Measurements from ENCODE around the gene TOX3. TPM values are rescaled to one million over a fixed set of nuclear protein-coding genes. Genes with fewer than 3 reads are reported as not detected.

Gene TOX3
- total and polyA plus RNA-seq, 2 donors (not counting 3 experiments of a cell fraction or from before 2014, with no cell fraction given) = not detected

- FAIRE-seq = no peak
These were observed 79.9 kb downstream of the TOX3 start for GRCh38 chr16:52466994-52467393.

More at GRCh38 chr16:52466994-52467393, 79.9 kb downstream of the TOX3 start:
- CTCF ChIA-PET = no interaction called here
- H3K27ac ChIP-seq (ENCODE audit: insufficient read depth, low read depth, low read length) = no peak overlapping the region
- dilution Hi-C loops (cut with MboI; ENCODE audit: extremely low pct_ligation_motif_present, low sequenced_read_pairs) = no loop called here
- BruUV-seq (replicated peaks) = no TSS peak
- H3K9me1 ChIP-seq (replicated peaks; ENCODE audit: control insufficient read depth, extremely low read depth, insufficient read depth, low read length) = no peaks in the 10 kb centered on the region
- no peaks in the 10 kb centered on the region for H4K20me1 ChIP-seq (replicated peaks; ENCODE audit: control insufficient read depth, extremely low read depth, insufficient read depth, low read length)
- H3K36me3 ChIP-seq (ENCODE audit: control insufficient read depth in 2 of 2, extremely low read depth in 1 of 2, insufficient read depth in 2 of 2, low read length in 2 of 2) = no peaks in the 10 kb centered on the region
- no peaks in the 10 kb centered on the region for H3K27me3 ChIP-seq (ENCODE audit: control insufficient read depth in 2 of 2, insufficient read depth in 2 of 2, low read length in 2 of 2)
- no peak overlapping the region for H2AFZ ChIP-seq (ENCODE audit: low read depth, low read length)
- no peak overlapping the region for H3K9ac ChIP-seq (replicated peaks; ENCODE audit: extremely low read depth, insufficient read depth, low read length)
- POLR2A ChIA-PET = no interaction called here
- TF ChIP-seq MAX (IDR thresholded peaks at IDR 0.05; ENCODE audit: insufficient read depth, insufficient read length) (no peak), JUN (IDR thresholded peaks at IDR 0.05; ENCODE audit: borderline replicate concordance, insufficient read depth, insufficient read length, low read depth) (no peak), POLR2AphosphoS5 (IDR thresholded peaks at IDR 0.05; ENCODE audit: insufficient read depth, low read depth, low read length) (no peak), CTCF (IDR thresholded peaks at IDR 0.05; ENCODE audit: extremely low read depth in 1 of 2, insufficient read depth in 1 of 2, low read depth in 1 of 2, low read length in 2 of 2) (no peak), MYC (IDR thresholded peaks at IDR 0.05; ENCODE audit: low read depth, low read length) (no peak), POLR2A (IDR thresholded peaks at IDR 0.05; ENCODE audit: low read depth, low read length) (no peak), EZH2 (IDR thresholded peaks at IDR 0.05; ENCODE audit: borderline replicate concordance, low read depth, low read length, severe bottlenecking) (no peak), FOS (IDR thresholded peaks at IDR 0.05; ENCODE audit: borderline replicate concordance, insufficient read depth, low read length) (no peak), GATA2 (IDR thresholded peaks at IDR 0.05; ENCODE audit: insufficient read depth, insufficient read length, low read depth, low read length) (no peak)
- H3K9me3 ChIP-seq (replicated peaks; ENCODE audit: control insufficient read depth, insufficient read depth, low read length) = no peaks in the 10 kb centered on the region
- H3K79me2 ChIP-seq (ENCODE audit: control insufficient read depth, insufficient read depth, low read length) = no peaks in the 10 kb centered on the region
- intact Hi-C loops (cut with micrococcal nuclease) = no loop called here
- DNase-seq (ENCODE audit: low read depth, low spot score) = no peak
- no peaks in the 10 kb centered on the region for H3K4me1 ChIP-seq (ENCODE audit: control insufficient read depth, extremely low read depth, insufficient read depth, low read length)
- H3K4me2 ChIP-seq (ENCODE audit: insufficient read depth, low read length) = no peak overlapping the region
- H3K4me3 ChIP-seq (replicated peaks in 1 of 3; ENCODE audit: insufficient read depth in 1 of 3, low read depth in 1 of 3, low read length in 3 of 3) = no peak overlapping the region
